Upper lobe of right lung (tissue), 1 donor: Measurements from ENCODE around the gene KRTAP10-10. TPM values are rescaled to one million over a fixed set of nuclear protein-coding genes. Genes with fewer than 3 reads are reported as not detected.
"Not testable (repeated sequence)": the region's sequence is repeated elsewhere in the genome, so short reads cannot be mapped to it uniquely, and the experiment has no call there.

Experiments used
- ATAC-seq: fragments of 200-7000 bp; cut with Tn5 transposase; one replicate; pipeline ENCODE4 v1.9.1; 2020; ENCODE audit warnings: mild to moderate bottlenecking, moderate library complexity
- DNase-seq: peaks from one replicate; pipeline ENCODE4 v3.0.0-alpha.2; 2020
- H3K27ac ChIP-seq: fragments of 200-600 bp; one replicate; pipeline ENCODE4 v1.8.0; 2022
- H3K27me3 ChIP-seq: fragments of 200-600 bp; one replicate; pipeline ENCODE4 v1.8.0; 2022; ENCODE audit warnings: mild to moderate bottlenecking
- H3K36me3 ChIP-seq: fragments of 200-600 bp; one replicate; pipeline ENCODE4 v1.8.0; 2022
- H3K4me1 ChIP-seq: fragments of 200-600 bp; one replicate; pipeline ENCODE4 v1.8.0; 2022
- H3K4me3 ChIP-seq: fragments of 200-600 bp; one replicate; pipeline ENCODE4 v1.8.0; 2022; ENCODE audit warnings: mild to moderate bottlenecking
- H3K9me3 ChIP-seq: fragments of 200-600 bp; one replicate; pipeline ENCODE4 v1.8.0; 2022
- CTCF ChIP-seq: fragments of 200-600 bp; IDR thresholded peaks from one replicate; pipeline ENCODE4 v1.8.0; 2022; ENCODE audit warnings: antibody characterized with exemption
- intact Hi-C: fragments of 100-400 bp; cut with DNase I; formaldehyde crosslinking; loops from one replicate; pipeline ENCODE4 v1.11.0; 2022
- total RNA-seq: library from RNA; stranded (reverse); fragmentation: NEBNext Ultra II Directional; extraction: Animal tissue kit (Norgen Biotek cat#: 25700); gene quantifications from one replicate; pipeline ENCODE4 v1.2.1, GENCODE V29; 2021
- donor health status: DM: no; HTN: yes; CAD: no; lungs with severe emphysema.

The KRTAP10-10 gene
- total RNA-seq, 1 donor from 2014 or later, result not detected

GRCh38 chr21:44628707-44629391, 8.3 kb upstream of the KRTAP10-10 start:
- no peak for TF ChIP-seq CTCF
- intact Hi-C loops, result no loop called here
- ATAC-seq (peak; percentile 33), DNase-seq (no peak)
- H3K4me1 ChIP-seq, result no peaks in the 10 kb centered on the region
- no peak overlapping the region for H3K27ac ChIP-seq
- H3K27me3 ChIP-seq, result no peaks in the 10 kb centered on the region
- H3K36me3 ChIP-seq, result no peaks in the 10 kb centered on the region
- no peak overlapping the region for H3K4me3 ChIP-seq
- peaks cover 12% of the 10 kb centered on the region for H3K9me3 ChIP-seq

- no peak for TF ChIP-seq CTCF
- no peak for ATAC-seq
- DNase-seq, result no peak
- intact Hi-C loops, result no loop called here
- peaks cover 8% of the 10 kb centered on the region for H3K9me3 ChIP-seq
- H3K4me3 ChIP-seq, result no peak overlapping the region
- no peak overlapping the region for H3K27ac ChIP-seq
- H3K36me3 ChIP-seq, result no peaks in the 10 kb centered on the region
- no peaks in the 10 kb centered on the region for H3K27me3 ChIP-seq
- H3K4me1 ChIP-seq, result no peaks in the 10 kb centered on the region
These were observed 6.7 kb upstream of the KRTAP10-10 start for GRCh38 chr21:44630440-44630839.

DNA sequence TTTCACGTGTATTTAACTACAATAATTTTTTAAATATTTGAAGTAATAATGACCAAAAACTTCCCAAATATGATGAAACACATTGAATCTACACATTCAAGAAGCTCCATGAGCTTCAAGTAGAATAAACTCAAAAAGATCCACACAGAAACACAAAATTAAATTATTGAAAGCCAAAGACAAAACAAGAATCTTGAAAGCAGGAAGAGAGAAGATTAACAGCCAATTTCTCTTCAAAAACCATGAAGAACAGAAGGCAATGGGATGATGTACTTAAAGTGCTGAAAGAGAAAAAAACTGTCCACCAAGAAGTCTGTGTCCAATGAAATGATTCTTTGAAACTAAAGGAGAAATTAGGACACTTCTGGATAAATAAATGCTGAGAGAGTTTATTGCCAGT, 5.1 kb upstream of the KRTAP10-10 start:
- ATAC-seq, result no peak
- TF ChIP-seq CTCF, result no peak

DNA sequence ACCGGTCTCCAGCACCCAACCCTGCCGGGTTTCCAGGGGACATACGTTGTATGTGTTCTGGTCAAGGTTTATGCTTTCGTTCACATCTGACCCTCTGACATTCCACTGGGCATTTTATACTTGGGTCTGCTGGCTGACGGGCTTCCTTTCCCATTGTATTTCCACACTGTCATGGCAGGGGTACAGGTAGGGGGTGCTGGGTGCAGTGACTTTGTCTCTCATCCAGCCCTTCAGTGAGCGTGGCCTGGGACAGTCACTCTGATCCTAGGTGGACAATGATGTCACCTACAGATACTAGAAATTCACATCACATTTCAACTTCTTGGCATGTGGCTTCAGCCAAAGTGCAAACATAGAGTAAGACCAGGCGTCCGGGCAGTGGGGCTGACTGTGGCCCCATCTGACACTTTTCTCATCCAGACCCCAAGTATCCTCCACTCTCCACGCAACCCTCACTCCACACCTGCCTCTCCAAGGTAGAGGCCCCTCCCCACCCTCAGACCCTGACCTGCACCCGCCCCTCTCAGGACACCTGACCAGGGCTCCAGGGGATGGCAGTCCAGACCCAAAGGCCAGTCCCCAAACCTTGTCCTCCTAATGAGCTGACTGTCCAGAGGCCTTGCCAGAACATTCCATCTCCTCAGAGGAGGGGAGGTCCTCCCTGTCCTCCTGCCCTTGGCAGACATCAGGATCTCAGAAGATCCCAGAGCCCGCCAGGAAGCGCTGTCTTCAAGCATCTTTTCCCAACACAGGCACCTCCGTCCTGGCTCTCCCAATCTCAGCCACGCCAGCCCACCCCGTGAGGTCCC, 743 bp upstream of the KRTAP10-10 start:
- H3K27me3 ChIP-seq, result no peaks in the 10 kb centered on the region
- H3K27ac ChIP-seq, result no peak overlapping the region
- ATAC-seq (peak; percentile 13), DNase-seq (no peak)
- TF ChIP-seq CTCF, result no peak
- no peak overlapping the region for H3K4me3 ChIP-seq
- peaks cover 2% of the 10 kb centered on the region for H3K9me3 ChIP-seq
- intact Hi-C loops, result no loop called here
- no peaks in the 10 kb centered on the region for H3K36me3 ChIP-seq
- H3K4me1 ChIP-seq, result no peaks in the 10 kb centered on the region

More for the DNA sequence above, 5.1 kb upstream of the KRTAP10-10 start:
- intact Hi-C loops, result no loop called here
- H3K27ac ChIP-seq, result no peak overlapping the region
- H3K4me3 ChIP-seq, result no peak overlapping the region
- H3K27me3 ChIP-seq, result no peaks in the 10 kb centered on the region
- no peaks in the 10 kb centered on the region for H3K36me3 ChIP-seq
- H3K9me3 ChIP-seq, result peaks cover 8% of the 10 kb centered on the region
- no peaks in the 10 kb centered on the region for H3K4me1 ChIP-seq
- DNase-seq, result no peak

DNA sequence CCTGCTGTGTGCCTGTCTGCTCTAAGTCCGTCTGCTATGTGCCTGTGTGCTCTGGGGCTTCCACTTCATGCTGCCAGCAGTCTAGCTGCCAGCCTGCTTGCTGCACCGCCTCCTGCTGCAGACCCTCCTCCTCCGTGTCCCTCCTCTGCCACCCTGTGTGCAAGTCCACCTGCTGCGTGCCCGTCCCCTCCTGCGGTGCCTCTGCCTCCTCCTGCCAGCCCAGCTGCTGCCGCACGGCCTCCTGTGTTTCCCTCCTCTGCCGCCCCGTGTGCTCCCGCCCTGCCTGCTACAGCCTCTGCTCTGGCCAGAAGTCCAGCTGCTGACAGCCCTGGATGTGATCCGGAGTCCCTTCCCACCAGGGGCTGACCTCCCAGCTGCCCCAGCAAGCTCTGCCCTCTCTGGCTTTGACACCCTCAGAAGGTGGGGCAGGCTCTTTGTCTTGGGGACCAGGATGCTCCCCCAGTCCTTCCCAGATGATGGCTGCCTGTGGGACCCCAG, 744 bp downstream of the KRTAP10-10 start:
- H3K36me3 ChIP-seq, DNase-seq, H3K4me1 ChIP-seq, H3K9me3 ChIP-seq, H3K27me3 ChIP-seq, intact Hi-C loops, H3K4me3 ChIP-seq, H3K27ac ChIP-seq: not testable (repeated sequence)
- peak; percentile 8 for ATAC-seq

- not testable (repeated sequence) for H3K36me3 ChIP-seq, H3K27ac ChIP-seq
- ATAC-seq, result peak; percentile 19
These were observed 1.6 kb downstream of the KRTAP10-10 start for GRCh38 chr21:44638506-44639330.

More at GRCh38 chr21:44638506-44639330, 1.6 kb downstream of the KRTAP10-10 start:
- intact Hi-C loops, H3K4me3 ChIP-seq, H3K9me3 ChIP-seq, H3K27me3 ChIP-seq, DNase-seq, H3K4me1 ChIP-seq: not testable (repeated sequence)
